ENCODE measurements around the gene DLGAP1.
"Not testable (repeated sequence)": the region's sequence is repeated elsewhere in the genome, so short reads cannot be mapped to it uniquely, and the experiment has no call there.

The DLGAP1 gene

DNA sequence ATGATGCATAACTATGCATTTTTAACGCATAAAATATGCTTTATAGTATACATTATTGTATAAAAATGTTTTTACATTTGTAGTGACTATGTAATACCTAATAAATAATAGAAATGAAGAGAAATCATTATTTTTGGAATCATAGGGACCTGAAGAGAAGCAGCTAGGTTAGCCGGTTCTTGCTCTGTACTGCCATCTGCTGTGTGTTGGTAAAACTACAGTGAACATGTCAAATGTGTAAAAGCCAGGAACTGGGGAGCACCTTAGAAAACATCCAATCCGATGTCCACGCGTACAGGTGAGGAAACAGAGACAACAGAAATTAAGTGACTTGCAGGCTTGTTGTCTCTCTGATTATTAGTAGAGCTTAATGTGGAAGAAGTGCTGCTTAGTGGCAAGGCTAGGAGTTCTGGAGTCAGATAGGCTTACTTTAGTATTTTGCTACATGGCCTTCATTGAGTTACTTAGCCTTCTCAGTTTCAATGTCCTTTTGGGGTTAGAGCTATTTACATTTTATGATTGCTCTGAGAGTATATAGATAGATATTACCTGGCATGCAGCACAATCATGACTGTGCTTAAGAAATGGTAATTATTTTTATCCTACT lies 386.5 kb downstream of the DLGAP1 start:
- peak; percentile 65 for DNase-seq

DNA sequence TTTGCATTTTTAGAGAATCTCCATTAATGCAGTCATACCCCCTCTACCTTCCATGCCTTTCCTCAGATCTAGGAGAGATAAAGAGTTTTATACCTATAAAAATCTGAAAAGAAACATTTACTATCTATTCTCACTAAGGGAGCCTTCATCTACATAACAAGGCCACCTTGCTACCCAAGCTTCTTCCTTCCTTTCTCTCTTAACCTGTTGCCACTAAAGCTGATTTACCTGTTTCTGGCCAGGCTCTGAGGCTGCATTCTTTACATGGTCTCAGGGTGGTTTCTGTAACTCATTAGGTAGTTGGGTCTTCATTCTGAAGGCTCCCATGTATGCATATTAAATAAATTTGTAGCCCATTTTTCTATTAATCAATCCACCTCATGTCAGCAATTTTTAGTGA lies 391.6 kb downstream of the DLGAP1 start:
- DNase-seq, result no peak

DNA sequence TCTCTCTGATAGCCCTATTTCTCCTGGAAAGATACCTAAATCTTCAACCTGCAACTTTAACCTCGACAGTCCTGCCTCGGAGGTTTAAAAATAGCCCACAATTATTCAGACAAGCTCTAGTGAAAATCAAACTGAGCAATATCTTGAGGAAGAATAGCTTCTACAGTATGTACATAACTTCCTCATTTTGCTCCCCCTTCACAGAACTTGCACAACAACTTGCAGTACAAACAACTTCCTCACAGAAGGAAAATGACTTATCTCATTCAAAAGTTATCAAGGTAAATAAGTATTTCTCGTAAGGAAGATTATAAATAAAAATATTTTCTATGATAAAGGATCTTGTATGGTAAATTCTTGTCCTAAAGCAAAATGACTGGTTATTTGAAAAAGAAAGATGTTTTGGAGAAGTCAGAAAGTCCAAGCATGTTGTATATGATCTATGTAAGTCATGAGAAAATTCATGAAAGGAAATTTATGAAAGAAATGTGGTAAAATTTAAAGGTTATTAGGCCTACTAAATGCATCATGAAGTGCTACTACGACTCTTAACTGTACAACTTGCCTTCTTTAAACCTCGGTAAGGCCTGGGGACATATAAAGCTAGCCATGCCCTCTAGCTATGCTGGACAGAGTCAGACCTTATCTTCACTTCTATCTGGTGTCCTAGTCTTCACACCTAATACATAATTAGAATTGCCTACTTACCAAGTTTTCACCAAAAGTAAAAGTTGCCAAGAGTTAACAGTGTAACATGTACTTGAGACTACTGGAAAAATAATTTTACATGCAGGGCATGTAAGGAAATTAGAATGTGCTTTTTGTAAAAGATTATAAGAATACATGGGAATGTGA lies 394.5 kb downstream of the DLGAP1 start:
- no peak for DNase-seq

DNA sequence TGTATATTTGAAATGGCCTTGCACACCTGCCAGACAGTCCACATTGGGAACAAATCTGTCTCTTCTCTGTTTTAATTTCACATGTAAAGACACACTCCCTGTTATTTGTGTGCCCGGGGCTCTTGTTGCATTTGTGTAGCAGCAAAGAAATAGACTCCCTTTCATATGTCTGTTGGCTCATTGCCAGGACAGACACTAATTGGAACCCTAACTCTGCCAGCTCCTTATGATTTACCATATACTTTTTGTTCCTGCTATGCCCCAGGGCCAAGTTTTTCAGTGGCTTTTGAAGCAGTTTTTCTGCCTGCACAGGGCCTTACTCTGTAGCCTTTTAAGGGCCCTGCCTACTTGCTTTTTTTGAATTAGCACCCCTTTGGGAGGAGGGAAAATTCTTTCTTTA lies 396.9 kb downstream of the DLGAP1 start:
- DNase-seq, result no peak

DNA sequence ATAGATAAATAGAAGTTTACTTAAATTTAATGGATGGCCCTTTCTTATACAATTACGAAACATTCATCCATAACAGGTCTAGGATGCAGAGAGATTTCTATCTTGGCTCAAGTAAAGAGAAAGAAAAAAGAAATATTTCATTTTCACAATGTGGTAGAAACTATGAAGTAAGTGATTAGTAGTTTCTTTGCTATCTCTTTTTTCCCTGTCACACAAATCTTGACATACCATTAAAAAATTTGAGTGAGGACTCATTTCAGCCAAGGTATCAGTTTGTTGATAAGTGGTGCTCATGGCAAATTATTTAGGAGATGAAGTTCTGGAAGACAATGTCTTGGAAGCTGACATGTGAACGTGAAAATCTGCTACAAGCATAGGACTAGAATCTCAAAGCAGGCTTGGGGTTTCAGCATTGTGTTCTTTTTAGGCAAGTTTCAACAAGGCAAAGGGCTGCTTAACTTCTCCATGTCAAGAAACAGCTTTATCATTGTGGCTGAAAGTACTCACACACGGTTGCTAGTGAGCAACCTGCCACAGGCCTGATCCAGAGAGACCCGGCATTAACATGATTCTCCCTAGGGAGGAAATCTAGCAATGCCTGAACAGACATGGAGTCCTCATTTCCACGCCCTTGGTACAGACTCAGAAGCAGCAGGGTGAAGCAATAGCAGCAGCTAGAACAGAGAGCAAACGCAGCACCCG lies 414.6 kb downstream of the DLGAP1 start:
- no peak for DNase-seq

DNA sequence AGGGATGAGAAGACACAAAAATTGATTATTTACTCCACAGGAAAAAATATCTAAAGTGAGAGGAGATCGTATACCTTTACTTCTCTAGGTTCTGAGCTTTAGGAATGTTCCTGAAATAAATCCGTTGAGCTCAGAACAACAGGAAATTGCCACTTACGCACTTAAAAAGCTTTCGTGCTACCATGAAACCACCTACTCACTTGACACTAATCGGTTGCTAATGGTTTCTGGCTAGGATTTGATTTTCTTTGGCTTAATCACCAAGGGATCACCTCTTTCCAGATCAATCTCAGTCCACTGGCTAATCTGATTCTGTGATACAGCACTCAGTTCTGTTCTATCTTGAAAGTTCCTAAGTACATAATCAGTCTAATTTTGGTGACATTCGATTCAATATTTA lies 419.6 kb downstream of the DLGAP1 start:
- DNase-seq, result no peak

DNA sequence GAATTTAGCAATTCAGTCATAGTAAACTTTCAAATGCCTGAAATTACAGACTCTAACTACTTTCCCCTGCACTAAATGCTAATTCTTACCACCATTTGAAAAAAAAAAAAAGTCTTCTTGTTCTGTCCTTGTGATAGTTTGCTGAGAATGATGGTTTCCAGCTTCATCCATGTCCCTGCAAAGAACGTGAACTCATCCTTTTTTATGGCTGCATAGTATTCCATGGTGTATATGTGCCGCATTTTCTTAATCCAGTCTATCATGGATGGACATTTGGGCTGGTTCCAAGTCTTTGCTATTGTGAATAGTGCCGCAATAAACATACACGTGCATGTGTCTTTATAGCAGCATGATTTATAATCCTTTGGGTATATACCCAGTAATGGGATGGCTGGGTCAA lies 420.3 kb downstream of the DLGAP1 start:
- not testable (repeated sequence) for DNase-seq

DNA sequence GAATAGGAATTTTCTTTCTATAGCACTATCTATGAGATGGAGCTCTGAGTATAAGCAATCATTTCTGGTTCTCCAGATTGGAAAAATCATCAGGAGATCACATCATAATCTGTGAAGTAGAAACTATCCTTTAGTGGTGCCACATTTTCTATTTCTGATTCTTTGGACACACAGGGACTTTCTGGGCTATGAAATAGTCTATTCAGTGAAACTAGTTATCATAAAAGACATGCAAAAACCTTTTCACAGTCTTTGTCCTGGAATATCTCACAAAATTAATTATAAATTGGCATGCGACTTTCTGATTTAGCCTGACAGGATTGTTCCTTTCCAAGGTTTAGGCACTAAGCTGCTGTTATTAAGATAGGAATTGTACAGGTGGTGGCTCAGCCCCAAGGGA lies 428.6 kb downstream of the DLGAP1 start:
- no peak for DNase-seq

DNA sequence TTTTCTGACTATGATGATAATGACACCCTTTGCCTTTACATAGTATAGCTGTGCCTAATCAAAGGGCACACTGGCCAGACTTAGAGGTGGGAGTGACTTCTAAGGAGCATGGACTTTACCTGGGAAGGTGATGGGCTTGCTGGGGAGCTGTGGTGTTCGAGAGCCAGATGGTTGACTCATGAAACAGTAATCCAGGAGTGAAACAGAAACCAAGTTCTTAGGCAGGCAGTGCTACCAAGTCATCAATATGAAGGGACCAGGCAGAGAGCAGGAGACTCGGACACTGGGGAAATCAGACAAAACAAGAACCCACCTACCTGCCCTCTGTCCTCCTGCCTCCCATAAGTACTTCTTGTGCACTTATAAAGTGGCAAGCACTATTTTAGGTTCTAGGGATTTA lies 430.4 kb downstream of the DLGAP1 start:
- DNase-seq, result no peak

DNA sequence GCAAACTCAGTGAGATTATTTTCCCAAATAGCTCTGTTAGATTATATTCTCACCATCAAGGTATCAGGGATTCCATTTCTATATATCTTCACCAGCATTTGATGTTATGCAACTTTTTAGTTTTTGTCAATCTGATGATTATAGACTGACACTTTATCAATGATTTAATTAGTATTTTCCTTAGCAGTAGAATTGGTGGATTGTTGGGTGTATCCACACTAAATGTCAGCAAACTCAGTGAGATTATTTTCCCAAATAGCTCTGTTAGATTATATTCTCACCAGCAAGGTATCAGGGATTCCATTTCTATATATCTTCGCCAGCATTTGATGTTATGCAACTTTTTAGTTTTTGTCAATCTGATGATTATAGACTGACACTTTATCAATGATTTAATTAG lies 432.4 kb downstream of the DLGAP1 start:
- not testable (repeated sequence) for DNase-seq

DNA sequence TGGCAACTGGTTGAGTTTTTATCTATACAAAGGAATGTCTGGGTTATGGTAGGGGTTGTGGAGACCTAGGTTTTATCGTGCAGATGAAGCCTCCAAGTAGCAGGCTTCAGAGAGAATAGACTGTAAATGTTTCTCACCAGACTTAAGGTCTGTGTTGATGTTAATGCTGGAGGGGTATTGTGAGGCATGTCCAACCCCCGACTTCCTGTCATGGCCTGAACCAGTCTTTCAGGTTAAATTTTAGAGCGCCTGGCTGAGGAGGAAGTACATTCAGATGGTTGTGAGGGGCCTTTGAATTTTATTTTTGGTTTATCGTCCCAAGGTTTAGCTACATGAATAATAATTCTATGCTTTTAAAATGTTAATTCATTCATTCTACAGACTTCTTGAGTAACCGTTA lies 435.1 kb downstream of the DLGAP1 start:
- DNase-seq, result no peak

DNA sequence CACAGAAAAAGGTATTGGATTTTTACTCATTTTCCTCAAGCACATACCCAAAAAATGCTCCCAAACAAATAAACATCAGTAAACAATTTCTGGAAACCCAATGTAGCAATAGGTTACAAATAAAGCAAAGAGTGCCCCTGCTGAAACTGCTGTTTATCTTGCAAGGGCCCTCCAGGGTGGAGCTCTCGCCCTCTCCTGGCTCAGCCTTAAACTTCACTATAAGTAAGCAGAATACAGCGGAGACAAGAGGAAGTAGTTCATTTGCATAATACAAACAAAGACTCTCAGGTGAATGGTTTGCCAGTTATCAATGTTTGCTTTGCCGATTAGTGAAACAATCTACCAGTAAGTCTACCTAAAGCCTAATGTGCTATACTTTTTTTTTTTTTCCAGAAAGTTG lies 437.6 kb downstream of the DLGAP1 start:
- peak; percentile 27 for DNase-seq

DNA sequence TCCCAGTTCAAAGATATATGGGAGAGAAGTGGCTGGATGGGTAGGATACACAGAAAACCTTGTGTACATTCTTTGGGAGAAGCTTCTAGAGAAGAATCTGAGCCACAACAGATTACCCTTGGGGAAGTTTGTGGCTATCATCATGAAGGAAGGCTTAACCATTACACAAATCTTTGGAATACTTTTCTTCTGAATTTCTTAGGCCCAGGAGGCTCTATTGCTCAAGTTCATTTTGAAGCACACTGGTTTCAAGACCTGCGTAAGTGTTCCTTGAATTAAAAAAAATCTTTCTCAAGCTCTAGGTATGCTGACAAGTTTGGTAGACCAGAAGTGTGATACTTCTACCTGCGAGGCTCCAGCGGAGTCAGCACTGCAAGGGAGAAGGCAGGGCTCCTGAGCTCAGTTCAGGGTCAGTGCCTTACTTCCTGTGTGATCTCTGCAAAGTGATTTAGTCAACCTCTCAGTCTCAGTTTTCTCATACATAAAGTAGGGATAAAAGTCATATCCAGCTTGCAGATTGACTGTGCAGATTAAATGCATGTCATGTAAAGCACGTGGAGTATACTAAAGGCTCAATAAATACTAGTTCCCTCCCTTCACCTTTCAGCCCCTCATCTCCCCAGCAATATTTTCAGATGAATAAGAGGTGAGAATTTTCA lies 438.6 kb downstream of the DLGAP1 start:
- DNase-seq, result peak; percentile 67

DNA sequence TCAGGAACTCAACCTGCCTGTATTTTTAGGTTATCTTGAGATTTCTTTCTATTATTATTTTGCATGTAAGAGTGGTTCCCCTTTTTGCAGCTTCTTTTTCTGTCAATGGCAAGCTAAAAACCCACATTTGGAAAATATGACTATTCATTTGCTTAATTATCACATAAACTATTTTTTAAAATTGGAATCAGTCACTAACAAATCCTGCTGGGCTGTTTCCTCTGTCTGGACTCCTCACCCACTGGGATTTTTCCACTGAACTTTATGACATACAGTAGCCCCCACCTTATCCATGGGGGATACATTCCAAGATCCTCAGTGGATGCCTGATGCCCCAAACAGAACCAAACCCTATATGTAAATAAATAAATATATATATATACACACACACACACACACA lies 447.3 kb downstream of the DLGAP1 start:
- DNase-seq, result no peak

DNA sequence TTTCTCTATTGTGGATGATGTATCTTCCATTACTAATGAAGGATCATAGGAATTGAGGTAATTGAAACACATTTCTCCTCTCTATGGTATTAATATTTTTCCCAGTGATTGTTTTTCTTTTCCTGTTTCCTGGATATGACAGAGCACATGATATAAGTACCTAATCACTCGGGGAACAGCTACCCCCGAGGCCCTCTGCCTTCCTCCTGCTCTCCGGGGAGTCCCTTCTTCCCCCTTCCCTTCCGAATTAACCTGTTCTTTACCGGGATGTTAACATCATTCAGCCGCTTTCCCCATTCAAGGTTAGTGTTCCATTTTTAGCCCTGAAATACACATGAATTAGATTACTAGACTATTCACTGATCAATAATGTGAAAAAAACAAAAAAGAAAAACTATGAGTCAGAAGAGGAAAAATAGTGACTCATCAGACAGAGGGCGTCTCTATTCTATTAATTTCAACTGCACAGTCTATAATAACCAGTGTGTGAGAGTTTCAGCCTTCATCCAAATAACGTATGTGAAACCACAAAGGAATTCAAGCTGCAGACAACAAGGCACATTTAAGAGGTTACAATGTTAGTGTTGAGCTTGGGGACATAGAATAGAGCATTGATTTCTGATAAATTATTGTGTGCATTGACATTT lies 450.8 kb downstream of the DLGAP1 start:
- no peak for DNase-seq

DNA sequence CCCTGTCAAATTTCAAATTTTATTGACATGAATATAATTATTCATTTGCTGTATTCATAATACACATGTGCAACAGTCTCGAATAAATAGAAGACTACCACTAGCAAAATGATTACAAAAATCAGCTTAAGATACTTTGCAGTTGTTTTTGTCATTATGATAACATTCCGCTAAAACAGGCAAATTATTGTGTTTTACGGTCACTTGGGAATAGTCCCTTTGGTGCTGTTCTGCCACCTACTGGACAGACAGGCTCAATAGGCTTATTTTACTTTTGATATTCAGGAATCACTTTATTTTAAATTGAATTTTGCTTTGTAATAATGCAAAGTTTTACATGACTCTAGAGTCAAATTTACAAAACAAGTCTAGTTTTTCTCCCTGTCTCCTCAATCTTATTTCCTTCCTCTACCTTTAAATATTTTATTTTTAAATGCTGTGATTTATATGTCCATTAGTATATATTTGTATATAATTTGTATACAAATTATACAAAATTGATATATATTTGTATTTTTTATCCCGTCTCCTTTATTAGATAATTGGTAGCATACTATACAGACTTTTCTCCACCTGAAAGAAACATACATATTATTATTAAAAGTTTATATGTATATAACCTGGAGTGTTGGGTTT lies 456.3 kb downstream of the DLGAP1 start:
- peak; percentile 35 for DNase-seq

DNA sequence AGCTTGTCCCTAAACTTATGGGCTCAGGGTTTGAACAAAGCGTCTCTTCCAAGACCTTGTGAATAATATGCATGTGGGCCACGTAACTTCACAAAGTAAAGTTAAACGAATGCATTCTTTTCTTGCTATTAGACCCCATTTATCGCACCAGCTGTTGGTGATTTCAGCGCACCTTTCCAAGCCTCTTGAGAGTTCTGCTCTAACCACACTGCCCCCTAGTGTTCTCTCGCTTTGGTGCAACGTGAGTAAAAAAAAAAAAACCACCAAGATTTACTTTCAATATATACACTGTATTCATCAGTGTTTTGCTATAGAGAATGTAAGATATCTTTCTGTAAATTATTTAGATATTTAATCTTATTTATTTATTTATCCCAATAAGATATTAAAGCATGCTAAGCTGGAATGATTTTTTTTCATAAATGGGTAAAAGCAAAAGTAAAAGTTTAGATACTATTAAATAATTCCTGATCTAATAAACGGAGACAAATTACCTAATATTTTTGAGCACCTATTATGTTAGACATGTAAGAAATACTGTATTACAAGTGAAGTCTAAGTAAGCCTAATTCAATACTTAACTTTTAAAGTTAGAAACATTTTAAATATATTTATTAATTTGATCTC lies 459.5 kb downstream of the DLGAP1 start:
- peak; percentile 68 for DNase-seq

DNA sequence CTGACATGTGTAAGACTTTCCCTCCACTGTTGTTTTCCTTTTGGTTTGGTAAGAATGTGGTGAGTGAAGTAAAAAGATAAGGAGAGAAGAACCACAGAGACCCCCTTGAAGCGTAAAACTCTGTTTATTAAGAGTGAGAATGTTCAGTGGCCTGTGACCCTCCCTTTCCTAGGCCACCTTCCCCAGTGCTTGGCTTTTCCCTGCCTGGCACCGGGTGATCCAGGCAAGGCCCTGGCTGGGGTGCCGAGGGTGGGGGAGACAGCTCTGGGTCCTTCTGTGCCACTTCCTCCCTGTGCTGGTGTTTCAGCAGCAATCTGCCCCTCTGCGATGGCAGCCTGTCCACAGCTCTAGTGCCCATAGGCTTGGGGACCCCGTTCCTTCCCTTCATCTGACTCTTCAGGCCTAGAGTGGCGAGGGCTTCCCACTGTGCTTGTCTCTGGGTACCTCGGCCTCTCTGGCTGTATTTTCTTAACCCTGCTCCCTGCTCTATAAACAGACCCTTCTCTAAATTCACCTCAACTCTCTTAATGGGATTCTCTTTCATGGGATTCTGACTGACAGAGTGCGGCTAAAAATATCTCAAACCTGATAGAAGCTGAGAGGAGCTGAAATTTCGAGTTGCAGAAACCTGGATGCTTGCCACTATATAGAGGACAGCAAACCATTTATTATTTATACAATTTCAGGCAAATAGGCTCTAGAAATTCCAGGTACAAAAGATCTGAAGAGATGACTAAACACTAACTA lies 461.0 kb downstream of the DLGAP1 start:
- DNase-seq, result no peak

DNA sequence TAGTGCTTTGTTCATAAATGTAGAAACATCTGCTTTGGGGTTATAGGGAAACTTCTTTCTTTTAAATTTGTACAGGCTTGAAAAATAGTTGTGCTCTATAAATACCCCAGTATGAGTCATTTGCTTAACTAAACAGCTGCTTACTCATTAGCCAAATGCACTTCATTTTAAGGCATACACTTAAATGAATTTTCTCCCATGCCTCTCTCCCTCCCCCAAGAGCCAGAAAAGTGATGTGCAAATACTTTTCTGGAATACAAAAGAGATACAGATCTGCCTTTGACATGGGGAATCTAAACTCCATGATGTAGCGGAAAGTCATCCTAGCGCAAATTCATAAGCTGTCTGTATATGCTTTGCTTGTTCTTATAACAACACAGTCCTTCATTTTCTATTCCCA lies 469.4 kb downstream of the DLGAP1 start:
- DNase-seq, result no peak

DNA sequence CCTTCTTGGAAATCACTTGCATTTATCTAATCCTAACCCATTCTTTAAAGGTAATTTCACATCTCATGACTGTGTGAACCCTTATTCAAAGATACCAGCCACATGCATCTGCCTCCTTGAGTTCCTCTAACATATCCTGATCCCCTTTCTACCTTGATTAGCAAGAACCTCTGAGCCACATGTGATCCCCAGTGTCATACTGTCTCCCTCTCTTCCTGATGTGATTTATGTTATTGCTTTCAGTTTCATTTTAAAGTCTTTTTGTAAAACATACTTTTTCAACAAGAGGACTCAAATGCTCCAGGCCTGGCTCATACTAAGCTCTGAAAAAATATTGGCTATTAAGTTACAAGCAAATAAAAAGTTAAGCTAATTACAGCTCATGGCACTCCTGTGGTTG lies 470.1 kb downstream of the DLGAP1 start:
- no peak for DNase-seq

DNA sequence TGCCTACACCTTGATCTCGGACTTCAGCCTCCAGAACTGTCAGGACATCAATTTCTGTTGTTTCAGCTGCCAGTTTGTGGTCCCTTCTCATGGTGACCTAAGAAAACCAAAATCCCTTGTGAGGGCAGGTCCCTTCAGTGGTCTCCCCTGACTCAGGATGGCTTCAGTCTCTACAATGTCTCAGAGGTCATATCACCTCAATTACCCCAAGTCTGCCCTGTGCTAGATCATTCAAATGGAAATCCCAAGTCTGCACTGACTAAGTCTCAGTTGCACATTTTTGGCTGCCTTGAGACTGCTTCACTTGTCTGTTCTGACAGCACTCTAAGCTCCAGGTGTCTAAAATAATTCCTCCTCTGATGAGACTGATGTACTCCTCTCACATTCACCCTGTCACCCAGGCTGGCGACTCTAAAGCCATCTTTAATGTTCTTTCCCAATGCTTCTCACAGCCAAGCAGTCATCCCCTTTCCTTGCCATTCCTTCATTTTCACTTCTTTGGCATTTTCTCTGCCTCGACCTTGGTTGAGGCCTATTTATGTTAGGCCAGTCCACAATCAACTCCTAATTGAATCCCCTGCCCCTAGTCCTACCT lies 470.8 kb downstream of the DLGAP1 start:
- no peak for DNase-seq
